22Rv1 (cell line): ENCODE data around the gene GALNT18.
"Not testable (repeated sequence)": the region's sequence is repeated elsewhere in the genome, so short reads cannot be mapped to it uniquely, and the experiment has no call there.

Experiments
- H3K27ac ChIP-seq: fragments of 450-650 bp; 2 replicates; pipeline ENCODE4 v1.5.1; 2017
- ZFX ChIP-seq: fragments of 450-650 bp; IDR thresholded peaks from 2 replicates; pipeline ENCODE4 v1.6.1; 2017; ENCODE audit warnings: antibody characterized with exemption, borderline replicate concordance
- TF ChIP-seq, protein P1 (sequence below): fragments of 450-650 bp; IDR thresholded peaks from 2 replicates; pipeline ENCODE4 v1.5.1; 2017; ENCODE audit warnings: mild to moderate bottlenecking

The GALNT18 gene

DNA sequence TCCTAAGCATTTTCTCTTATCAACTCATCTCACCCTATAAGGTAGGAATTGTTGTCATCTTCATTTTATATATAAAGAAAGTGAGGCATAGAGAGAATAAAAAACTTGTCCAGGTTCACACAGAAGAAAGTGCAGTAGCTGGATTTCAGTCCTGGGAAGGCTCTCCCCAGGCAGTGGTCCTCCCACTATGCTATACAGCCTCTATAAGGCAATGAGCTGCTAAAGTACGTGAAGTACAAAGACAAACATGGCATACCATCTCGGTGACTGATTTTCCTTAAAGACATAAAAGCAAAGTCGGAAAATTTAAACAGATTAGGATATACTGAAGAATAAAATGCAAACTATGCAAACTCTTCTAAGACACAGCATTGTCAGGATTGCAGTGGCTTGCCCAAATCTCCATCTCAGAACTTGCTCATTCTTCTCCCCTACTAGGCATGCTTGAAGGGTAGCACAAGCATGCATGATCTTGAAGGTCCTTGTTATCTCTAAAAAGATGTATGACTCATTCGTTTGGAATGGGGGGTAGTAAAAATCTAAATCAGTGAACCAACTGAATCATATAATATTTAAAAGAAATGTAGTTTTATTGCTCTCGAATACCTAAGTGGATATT, 171.0 kb downstream of the GALNT18 start:
- no peak for TF ChIP-seq ZFX
- TF ChIP-seq, protein P1, sequence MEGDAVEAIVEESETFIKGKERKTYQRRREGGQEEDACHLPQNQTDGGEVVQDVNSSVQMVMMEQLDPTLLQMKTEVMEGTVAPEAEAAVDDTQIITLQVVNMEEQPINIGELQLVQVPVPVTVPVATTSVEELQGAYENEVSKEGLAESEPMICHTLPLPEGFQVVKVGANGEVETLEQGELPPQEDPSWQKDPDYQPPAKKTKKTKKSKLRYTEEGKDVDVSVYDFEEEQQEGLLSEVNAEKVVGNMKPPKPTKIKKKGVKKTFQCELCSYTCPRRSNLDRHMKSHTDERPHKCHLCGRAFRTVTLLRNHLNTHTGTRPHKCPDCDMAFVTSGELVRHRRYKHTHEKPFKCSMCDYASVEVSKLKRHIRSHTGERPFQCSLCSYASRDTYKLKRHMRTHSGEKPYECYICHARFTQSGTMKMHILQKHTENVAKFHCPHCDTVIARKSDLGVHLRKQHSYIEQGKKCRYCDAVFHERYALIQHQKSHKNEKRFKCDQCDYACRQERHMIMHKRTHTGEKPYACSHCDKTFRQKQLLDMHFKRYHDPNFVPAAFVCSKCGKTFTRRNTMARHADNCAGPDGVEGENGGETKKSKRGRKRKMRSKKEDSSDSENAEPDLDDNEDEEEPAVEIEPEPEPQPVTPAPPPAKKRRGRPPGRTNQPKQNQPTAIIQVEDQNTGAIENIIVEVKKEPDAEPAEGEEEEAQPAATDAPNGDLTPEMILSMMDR: no peak
- H3K27ac ChIP-seq: peak overlapping the region; percentile 33; the same call in 1 of the 2 replicates

DNA sequence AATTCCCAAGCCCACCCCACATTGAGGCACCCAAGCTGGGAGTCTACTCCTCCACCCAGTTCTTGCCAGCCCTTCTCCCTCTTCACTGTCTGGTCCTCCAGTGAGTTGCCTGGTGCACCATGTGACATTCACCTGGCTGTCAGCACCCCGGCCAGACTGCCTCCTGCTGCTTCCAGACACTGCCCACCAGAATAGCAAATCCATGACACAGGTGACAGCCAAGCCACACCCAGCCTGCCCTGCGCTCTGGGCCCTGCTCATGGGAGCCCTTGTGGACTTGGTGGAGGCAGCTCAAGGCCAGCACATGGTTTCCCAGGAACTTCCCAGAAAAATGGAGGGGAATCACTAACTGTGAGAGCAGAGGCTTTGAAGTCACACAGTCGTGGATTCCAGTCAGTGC, 172.5 kb downstream of the GALNT18 start:
- no peak for TF ChIP-seq ZFX
- TF ChIP-seq, protein P1: no peak
- H3K27ac ChIP-seq: no peak overlapping the region

DNA sequence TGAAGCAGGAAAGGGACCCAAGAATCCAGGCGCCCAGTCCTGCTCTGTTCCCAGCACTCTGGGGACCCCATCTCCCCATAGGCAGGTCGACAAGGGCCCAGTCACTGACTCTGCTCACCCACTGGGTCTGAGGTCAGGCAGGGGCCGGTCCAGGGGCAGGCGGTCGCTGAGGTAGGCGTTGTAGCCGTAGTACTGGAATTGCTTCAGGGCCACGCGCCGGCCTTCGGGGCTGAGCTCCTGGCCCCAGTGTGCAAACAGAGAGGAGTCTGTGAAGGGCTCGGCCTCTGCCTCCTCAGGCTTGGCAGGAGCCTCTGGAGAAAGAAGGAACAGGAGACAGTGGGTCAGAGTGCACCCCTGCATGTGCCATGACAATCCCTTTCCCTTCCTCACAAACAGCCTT, 173.2 kb downstream of the GALNT18 start:
- no peak for TF ChIP-seq ZFX
- TF ChIP-seq, protein P1: no peak
- H3K27ac ChIP-seq: no peak overlapping the region

DNA sequence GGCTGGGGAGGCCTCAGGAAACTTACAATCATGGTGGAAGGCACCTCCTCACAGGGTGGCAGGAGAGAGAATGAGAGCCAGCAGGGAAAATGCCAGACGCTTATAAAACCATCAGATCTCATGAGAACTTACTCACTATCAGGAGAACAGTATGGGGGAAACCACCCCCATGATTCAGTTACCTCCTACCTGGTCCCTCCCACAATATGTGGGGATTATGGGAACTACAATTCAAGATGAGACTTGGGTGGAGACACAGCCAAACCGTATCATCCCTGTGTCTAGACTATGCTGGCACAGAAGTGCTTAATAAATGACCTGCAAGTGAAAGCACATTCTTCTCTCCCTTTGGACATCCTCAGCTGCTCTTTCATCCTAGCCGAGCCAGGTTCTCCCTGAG, 174.2 kb downstream of the GALNT18 start:
- not testable (repeated sequence) for H3K27ac ChIP-seq

DNA sequence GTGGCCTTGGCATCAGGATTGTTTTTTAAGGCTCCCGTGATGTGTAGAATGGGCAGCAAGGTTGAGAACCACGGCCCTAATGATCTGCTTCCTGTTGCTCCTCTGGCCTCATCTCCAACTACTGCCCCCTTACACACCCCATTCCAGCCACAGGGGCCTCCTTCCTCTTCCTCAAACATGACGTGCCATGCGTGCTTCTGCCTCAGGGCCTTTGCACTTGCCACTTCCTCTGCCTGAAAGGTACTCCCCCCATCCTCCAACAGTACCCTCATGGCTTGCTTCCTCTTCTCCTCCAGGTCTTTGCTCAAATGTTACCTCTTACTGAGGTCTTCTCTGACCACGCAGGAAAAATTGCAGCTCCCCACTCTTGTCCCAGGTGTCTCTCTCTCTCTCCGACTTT, 174.8 kb downstream of the GALNT18 start:
- no peak overlapping the region for H3K27ac ChIP-seq
- TF ChIP-seq, protein P1: no peak
- no peak for TF ChIP-seq ZFX

DNA sequence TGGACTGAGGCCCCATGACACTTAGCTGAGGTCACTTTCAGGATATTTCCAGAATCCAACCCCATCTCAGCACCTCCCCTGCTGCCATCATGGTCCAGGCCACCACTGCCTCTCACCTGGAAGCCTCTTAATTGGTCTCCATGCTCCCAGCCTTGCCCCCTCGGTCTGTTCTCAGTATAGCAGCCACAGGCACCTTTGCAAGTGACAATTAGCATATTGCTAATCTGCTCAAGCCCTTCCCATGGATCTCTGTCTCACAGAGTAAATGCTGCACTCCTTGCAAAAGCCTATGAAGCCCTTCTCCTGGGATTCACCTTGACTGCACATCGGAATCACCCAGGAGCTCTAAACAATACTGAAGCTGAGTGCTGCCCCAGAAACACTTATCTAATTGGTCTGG, 175.2 kb downstream of the GALNT18 start:
- TF ChIP-seq ZFX: no peak
- TF ChIP-seq, protein P1: no peak
- H3K27ac ChIP-seq: no peak overlapping the region

DNA sequence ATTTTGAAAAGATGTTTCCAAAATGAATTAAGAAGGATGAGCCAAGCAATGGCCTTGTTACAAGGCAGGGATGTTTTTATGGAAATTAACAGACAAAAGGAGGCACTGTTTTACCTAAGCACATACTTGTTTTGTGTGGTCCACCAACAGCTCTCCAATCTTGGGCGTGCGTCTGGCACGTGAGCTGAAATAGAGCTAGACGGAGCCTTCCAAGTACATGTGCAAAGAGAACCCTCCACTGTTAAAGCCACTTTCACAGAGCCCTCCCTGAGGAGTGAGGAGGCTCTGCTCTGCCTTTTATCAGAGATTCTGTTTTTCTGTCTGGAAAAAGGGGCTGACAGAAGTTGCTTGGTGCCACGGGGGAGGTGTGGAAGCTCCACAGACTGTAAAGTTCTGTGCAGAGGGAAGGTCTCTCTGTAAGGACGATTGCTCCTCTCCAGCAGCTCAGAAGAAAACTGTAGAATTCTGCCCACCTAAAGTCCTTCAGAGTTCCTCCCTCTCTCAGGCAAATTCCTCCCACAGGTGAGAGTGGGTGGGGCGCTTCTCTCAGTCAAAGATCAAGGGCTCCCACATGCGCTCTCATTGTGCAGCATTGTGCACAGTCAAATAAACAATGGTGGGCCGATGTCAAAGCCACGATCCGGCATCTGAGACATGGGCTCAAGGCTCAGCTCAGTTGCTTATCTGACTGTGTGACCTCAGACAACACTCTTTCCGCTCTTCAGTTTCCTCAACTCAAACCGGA, 176.2 kb downstream of the GALNT18 start:
- TF ChIP-seq ZFX: no peak
- TF ChIP-seq, protein P1: no peak
- H3K27ac ChIP-seq: no peak overlapping the region
